Activated naive CD8-positive, alpha-beta T cell treated with anti-CD3 and anti-CD28 coated beads for 36 hours (primary cell): ENCODE data around the gene PACS1. TPM values are rescaled to one million over a fixed set of nuclear protein-coding genes. Genes with fewer than 3 reads are reported as not detected.
A peak's percentile ranks its signal among the peaks of the same experiment; 100 is the strongest.

ENCODE experiments used
- DNase-seq: peaks from one replicate; pipeline ENCODE4 v3.0.0; 2021
- H3K27ac Mint-ChIP-seq: one replicate; pipeline ENCODE4 v1.8.0; 2022; ENCODE audit warnings: mild to moderate bottlenecking, moderate library complexity, mixed read lengths
- H3K27me3 Mint-ChIP-seq: one replicate; pipeline ENCODE4 v1.8.0; 2022; ENCODE audit warnings: mild to moderate bottlenecking, mixed read lengths
- H3K36me3 Mint-ChIP-seq: one replicate; pipeline ENCODE4 v1.8.0; 2021; ENCODE audit warnings: mild to moderate bottlenecking, mixed read lengths
- H3K4me1 Mint-ChIP-seq: one replicate; pipeline ENCODE4 v1.8.0; 2021; ENCODE audit warnings: mixed read lengths
- H3K4me3 Mint-ChIP-seq: one replicate; pipeline ENCODE4 v1.8.0; 2022; ENCODE audit warnings: mild to moderate bottlenecking, moderate library complexity, mixed read lengths
- H3K9me3 Mint-ChIP-seq: one replicate; pipeline ENCODE4 v1.8.0; 2022; ENCODE audit warnings: mixed read lengths
- total RNA-seq, 2 experiments: library from RNA; stranded (reverse); gene quantifications; one replicate each; pipeline ENCODE4 v1.2.3, GENCODE V29; 2021

The PACS1 gene
- total RNA-seq, 2 experiments from 2014 or later = 58.4 to 61.4 TPM

GRCh38 chr11:66044757-66045156, 25.3 kb upstream of the PACS1 start:
- Mint-ChIP-seq H3K36me3 (no peaks in the 10 kb centered on the region), H3K9me3 (no peaks in the 10 kb centered on the region), H3K4me3 (no peak overlapping the region), H3K27ac (peak overlapping the region; percentile 68), H3K27me3 (peaks cover 9% of the 10 kb centered on the region), H3K4me1 (peaks cover 15% of the 10 kb centered on the region)
- no peak for DNase-seq

DNA sequence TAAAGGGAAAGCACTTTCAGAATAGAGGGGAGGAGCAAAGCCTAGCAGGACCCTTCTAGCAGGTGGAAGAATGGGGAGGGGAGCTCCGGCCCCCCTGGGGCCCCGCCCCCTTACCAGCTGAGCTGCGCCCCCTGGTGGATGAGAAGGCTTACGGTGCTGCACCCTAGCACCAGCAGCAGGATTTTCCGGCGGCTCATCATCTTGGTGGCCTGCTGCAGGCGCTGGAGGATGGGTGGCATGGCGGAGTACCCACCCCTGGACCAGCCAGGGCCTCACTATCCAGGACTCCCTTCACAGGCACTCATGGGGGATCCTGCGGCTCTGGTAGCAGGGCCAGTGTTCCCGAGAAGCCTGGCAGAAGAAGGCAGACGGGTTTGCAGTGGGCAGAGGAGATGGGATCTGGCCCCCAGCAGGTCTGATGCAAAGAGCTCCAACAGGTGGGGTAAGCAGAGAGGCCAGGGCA, 24.9 kb upstream of the PACS1 start:
- Mint-ChIP-seq H3K4me3 (no peak overlapping the region), H3K36me3 (no peaks in the 10 kb centered on the region), H3K27ac (peak overlapping the region; percentile 68), H3K9me3 (no peaks in the 10 kb centered on the region), H3K4me1 (peaks cover 15% of the 10 kb centered on the region), H3K27me3 (peaks cover 9% of the 10 kb centered on the region)
- peak; percentile 84 for DNase-seq

DNA sequence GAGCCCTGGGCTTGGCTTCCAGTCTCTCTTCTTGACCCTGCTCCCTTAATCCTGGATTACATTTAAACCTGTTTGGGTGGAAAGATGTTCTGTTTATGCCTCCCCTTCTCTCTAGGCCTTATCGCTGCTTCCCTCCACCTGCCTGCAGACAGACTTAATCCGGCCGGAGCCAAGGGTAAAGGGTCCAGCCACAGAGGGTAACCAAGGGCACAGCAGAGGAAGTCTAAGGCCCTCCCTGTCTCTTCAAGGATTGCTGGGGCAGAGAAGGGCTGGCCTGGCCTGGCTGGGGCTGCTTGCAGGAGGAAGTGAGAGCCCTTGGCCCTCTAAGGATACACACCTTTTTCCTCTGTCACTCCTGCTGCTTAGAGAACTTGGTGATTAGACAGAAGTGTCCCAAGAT, 23.2 kb upstream of the PACS1 start:
- peaks cover 9% of the 10 kb centered on the region for H3K27me3 Mint-ChIP-seq
- H3K36me3 Mint-ChIP-seq = no peaks in the 10 kb centered on the region

DNA sequence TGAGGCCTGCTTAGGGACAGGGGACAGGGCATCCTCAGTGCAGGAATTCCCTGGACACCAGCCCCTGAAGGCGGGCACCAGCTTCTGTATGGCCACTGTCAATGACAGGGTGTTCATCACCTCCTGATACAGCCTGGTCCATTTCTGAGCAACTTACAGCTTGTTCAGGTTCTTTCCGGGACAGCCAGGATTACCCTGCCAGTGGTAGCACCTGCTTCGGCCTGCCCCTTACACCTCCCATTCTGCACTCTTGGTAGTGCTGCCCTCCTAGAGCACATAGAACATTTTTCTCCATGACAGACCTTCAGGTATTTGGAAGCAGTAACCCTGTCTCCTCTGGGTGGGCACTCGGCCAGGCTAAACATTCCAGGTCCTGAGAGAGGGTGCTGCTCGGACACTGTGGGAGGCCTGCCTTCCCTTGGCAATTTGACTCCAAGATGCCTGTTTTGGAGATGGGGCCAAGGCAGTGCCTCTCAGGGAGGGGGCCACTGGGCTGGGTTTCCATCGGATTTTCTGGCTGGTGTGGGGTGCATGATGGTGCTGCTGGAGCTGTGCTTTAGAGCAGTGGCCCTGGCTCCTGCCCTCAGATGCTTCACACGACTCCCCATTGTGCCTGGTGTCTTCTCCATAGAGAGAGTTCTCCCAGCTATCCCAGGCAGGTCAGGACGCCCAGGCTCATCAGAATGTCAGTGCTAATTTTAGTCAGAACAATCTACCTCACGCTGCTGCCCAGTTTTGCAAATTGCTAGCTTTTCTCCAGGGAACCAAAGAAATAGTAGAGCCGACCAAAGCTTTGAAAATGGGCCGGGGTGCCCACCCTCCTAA, 22.3 kb upstream of the PACS1 start:
- H3K4me3 Mint-ChIP-seq = no peak overlapping the region
- H3K4me1 Mint-ChIP-seq = peaks cover 26% of the 10 kb centered on the region
- no peak for DNase-seq
- peaks cover 7% of the 10 kb centered on the region for H3K36me3 Mint-ChIP-seq
- peaks cover 9% of the 10 kb centered on the region for H3K27me3 Mint-ChIP-seq
- no peaks in the 10 kb centered on the region for H3K9me3 Mint-ChIP-seq
- no peak overlapping the region for H3K27ac Mint-ChIP-seq

More for the DNA sequence above, 23.2 kb upstream of the PACS1 start:
- H3K4me1 Mint-ChIP-seq = peaks cover 26% of the 10 kb centered on the region
- H3K27ac Mint-ChIP-seq = no peak overlapping the region
- H3K4me3 Mint-ChIP-seq = no peak overlapping the region
- H3K9me3 Mint-ChIP-seq = no peaks in the 10 kb centered on the region
- no peak for DNase-seq

DNA sequence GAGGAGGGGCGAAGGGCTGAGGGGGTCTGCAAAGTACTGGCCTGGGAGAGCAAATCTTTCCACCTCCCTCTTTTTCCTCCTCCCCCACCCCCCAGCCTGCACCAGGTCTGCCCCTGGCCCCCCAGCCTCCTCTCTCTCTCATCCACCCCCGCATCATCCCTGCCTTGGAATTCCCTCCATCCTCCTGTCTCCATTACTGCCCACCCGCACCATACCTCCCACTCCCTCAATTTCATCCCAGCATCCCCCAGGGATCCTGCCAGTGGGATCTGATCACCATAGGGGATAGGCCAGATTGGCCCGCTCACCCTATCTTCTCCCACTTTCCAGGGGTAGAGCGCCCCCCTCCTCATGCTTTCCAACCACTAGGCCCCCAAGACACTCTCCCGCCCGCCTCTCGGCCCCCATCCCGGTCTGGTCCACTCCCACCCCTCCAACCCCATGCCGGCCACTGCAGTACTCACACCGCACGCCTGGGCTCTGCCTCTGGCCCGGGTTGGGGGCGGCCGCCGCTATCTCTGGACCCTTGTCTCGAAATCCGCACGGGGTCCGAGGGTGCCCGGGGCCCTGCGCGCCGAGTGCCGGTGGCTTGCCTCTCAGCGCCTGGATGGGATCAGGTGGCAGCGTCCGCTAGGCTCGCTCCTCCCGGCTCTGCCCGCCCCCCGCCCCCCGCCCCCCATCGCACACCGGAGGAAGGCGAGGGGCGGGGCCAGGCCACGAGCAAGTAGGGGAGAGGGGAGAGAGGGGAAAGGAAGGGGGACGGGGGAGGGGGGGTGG, 21.3 kb upstream of the PACS1 start, which contains the start of gene GAL3ST3:
Gene GAL3ST3, minus strand, starts transcription at position 615 of the 777 bp plus-strand sequence. CDS start 3,746 bp downstream, outside the sequence.
- peaks cover 14% of the 10 kb centered on the region for H3K36me3 Mint-ChIP-seq
- peaks cover 33% of the 10 kb centered on the region for H3K4me1 Mint-ChIP-seq
- peak; percentile 18 for DNase-seq
- peaks cover 9% of the 10 kb centered on the region for H3K27me3 Mint-ChIP-seq
- peak within 1 kb of the TSS; percentile 54 for H3K4me3 Mint-ChIP-seq
- H3K9me3 Mint-ChIP-seq = no peaks in the 10 kb centered on the region
- H3K27ac Mint-ChIP-seq = no peak within 1 kb of the TSS

GRCh38 chr11:66050581-66051231, 19.4 kb upstream of the PACS1 start:
- H3K27ac Mint-ChIP-seq = peak overlapping the region; percentile 78
- peaks cover 29% of the 10 kb centered on the region for H3K4me1 Mint-ChIP-seq
- H3K27me3 Mint-ChIP-seq = peaks cover 9% of the 10 kb centered on the region
- no peak for DNase-seq
- H3K4me3 Mint-ChIP-seq = peak overlapping the region; percentile 99
- H3K9me3 Mint-ChIP-seq = no peaks in the 10 kb centered on the region
- H3K36me3 Mint-ChIP-seq = peaks cover 24% of the 10 kb centered on the region

DNA sequence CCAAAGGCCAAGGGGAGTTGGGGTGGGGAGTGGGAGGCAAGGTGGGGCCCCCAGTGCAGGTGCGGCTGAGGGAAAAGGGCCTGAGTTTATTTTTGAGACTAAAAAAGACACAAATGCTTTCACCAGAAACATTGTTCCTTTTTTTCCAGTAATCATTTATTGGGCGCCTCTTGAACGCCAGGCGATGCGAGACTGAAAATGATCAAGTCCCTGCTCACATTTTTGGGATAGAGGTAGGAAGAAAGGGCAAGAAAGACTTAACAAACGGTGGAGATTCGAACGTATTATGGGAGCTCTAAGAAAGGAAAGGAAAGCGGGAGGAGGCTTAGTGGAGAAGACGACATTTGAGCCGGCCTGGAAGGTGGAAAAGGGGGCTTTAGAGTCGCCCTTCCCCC, 18.7 kb upstream of the PACS1 start:
- Mint-ChIP-seq H3K27ac (peak overlapping the region; percentile 78), H3K27me3 (peaks cover 9% of the 10 kb centered on the region), H3K4me3 (peak overlapping the region; percentile 99), H3K36me3 (peaks cover 26% of the 10 kb centered on the region), H3K4me1 (peaks cover 30% of the 10 kb centered on the region), H3K9me3 (no peaks in the 10 kb centered on the region)
- no peak for DNase-seq

DNA sequence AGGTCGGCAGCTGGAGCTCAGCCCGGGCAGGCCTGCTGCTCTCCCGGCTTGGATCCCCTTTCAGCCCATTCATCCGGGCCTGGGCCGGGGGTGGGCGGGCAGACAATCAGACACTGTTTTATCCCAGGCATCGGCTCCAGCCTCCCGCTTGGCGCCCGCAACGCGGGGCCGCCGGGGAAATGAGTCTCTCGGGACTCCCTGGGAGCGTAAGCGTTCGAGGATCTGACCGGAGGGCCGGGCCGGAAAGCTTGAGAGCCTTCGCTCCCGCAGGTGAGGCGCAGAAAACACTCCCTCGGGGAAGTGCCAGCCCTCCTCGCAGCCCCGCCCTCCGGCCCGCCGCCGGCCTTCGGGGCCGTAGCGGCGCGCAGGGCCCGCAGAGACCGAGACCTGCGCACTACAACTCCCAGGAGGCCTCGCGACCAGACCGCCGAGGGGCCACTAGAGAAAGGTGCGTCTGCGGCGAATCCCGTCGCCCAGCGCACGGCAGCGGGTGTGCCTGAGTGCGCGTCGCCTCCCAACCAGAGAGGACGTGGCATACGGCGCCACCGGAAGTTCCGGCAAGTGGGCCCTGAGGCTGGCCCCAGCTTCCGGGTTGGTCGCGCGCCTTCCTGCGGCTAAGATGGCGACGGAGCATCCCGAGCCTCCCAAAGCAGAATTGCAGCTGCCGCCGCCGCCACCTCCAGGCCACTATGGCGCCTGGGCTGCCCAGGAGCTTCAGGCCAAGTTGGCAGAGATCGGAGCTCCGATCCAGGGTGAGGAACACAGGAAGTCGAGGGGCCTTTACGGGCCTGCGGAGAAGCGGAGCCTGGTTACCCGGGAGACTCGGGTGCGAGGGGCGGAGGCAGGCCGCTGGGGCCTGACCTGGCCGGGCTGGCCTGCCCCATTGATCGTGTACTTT, 18.1 kb upstream of the PACS1 start, which contains the start of gene SF3B2:
Gene SF3B2, plus strand, starts transcription at position 599 of the 898 bp plus-strand sequence. Its CDS starts 21 bp downstream, at position 620.
- Mint-ChIP-seq H3K4me3 (peak within 1 kb of the TSS; percentile 99), H3K4me1 (peaks cover 30% of the 10 kb centered on the region), H3K9me3 (no peaks in the 10 kb centered on the region), H3K27ac (peak within 1 kb of the TSS; percentile 97), H3K36me3 (peaks cover 29% of the 10 kb centered on the region), H3K27me3 (peaks cover 9% of the 10 kb centered on the region)
- DNase-seq = peak; percentile 99

GRCh38 chr11:66052664-66052982, 17.4 kb upstream of the PACS1 start:
- DNase-seq = no peak
- peaks cover 9% of the 10 kb centered on the region for H3K27me3 Mint-ChIP-seq

GRCh38 chr11:66055021-66055420, 15.1 kb upstream of the PACS1 start:
- Mint-ChIP-seq H3K27ac (no peak overlapping the region), H3K4me3 (no peak overlapping the region), H3K36me3 (peaks cover 39% of the 10 kb centered on the region), H3K9me3 (no peaks in the 10 kb centered on the region), H3K4me1 (peaks cover 38% of the 10 kb centered on the region), H3K27me3 (no peaks in the 10 kb centered on the region)
- DNase-seq = no peak

More at GRCh38 chr11:66052664-66052982, 17.4 kb upstream of the PACS1 start:
- Mint-ChIP-seq H3K36me3 (peaks cover 29% of the 10 kb centered on the region), H3K4me3 (peak overlapping the region; percentile 99), H3K27ac (peak overlapping the region; percentile 97), H3K4me1 (peaks cover 32% of the 10 kb centered on the region), H3K9me3 (no peaks in the 10 kb centered on the region)

DNA sequence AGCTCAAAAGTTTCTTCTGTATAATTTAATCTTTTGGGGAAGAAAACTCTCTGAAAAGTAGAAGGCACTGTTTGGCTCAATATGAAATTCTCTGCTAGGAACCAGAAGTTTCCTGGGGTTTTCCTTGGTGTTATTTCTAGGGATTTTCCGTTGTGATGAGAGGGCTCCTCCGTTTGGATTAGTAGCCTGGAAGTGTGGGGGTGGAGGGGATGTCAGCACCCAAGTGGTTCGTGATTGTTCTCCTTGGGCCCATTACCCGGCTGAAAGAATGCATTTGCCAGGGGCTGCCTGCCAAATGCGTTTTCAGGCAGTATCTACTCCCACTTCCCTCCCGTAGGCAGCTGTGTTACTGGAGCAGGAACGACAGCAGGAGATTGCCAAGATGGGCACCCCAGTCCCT, 13.6 kb upstream of the PACS1 start:
- Mint-ChIP-seq H3K9me3 (no peaks in the 10 kb centered on the region), H3K27ac (no peak overlapping the region), H3K4me1 (peaks cover 42% of the 10 kb centered on the region), H3K36me3 (peaks cover 52% of the 10 kb centered on the region), H3K27me3 (no peaks in the 10 kb centered on the region), H3K4me3 (no peak overlapping the region)
- DNase-seq = no peak

GRCh38 chr11:66059966-66060680, 9.9 kb upstream of the PACS1 start:
- Mint-ChIP-seq H3K4me1 (peaks cover 43% of the 10 kb centered on the region), H3K27me3 (no peaks in the 10 kb centered on the region), H3K4me3 (no peak overlapping the region), H3K27ac (peak overlapping the region; percentile 3), H3K9me3 (peaks cover 1% of the 10 kb centered on the region), H3K36me3 (peaks cover 59% of the 10 kb centered on the region)
- no peak for DNase-seq

GRCh38 chr11:66061268-66061667, 8.8 kb upstream of the PACS1 start:
- peak overlapping the region; percentile 91 for H3K27ac Mint-ChIP-seq
- H3K36me3 Mint-ChIP-seq = peaks cover 62% of the 10 kb centered on the region
- peaks cover 45% of the 10 kb centered on the region for H3K4me1 Mint-ChIP-seq
- DNase-seq = no peak
- H3K4me3 Mint-ChIP-seq = no peak overlapping the region
- no peaks in the 10 kb centered on the region for H3K27me3 Mint-ChIP-seq
- peaks cover 2% of the 10 kb centered on the region for H3K9me3 Mint-ChIP-seq
